Stimulated activated effector memory CD8-positive, alpha-beta T cell treated with anti-CD3 and anti-CD28 coated beads, Interleukin-12 subunit alpha, Interleukin-12 subunit beta, amount 100 ng/mL, for 72 hours (primary cell): ENCODE data around the gene ZNF93.
"Not testable (repeated sequence)": the region's sequence is repeated elsewhere in the genome, so short reads cannot be mapped to it uniquely, and the experiment has no call there.

Experiments
- ATAC-seq: fragments of 150-1000 bp; cut with Tn5 transposase; 2 replicates; pipeline ENCODE4 v1.10.0; 2021
- DNase-seq, 2 donors: peaks; one replicate each; pipeline ENCODE4 v3.0.0; 2021 to 2022; ENCODE audit warnings: low spot score in 2 of 2
- H3K27ac Mint-ChIP-seq: one replicate; pipeline ENCODE4 v1.8.0; 2022; ENCODE audit warnings: mild to moderate bottlenecking, mixed read lengths
- H3K36me3 Mint-ChIP-seq: one replicate; pipeline ENCODE4 v1.8.0; 2022; ENCODE audit warnings: mild to moderate bottlenecking, mixed read lengths
- H3K4me1 Mint-ChIP-seq: one replicate; pipeline ENCODE4 v1.8.0; 2022; ENCODE audit warnings: mixed read lengths
- H3K4me3 Mint-ChIP-seq: one replicate; pipeline ENCODE4 v1.8.0; 2022; ENCODE audit warnings: mild to moderate bottlenecking, mixed read lengths
- H3K9me3 Mint-ChIP-seq: one replicate; pipeline ENCODE4 v1.8.0; 2022; ENCODE audit warnings: mixed read lengths

Gene ZNF93

GRCh38 chr19:19900729-19901444 is at the start of gene ZNF93:
TSS of gene ZNF93 (plus strand) at chr19:19900946. CDS start at chr19:19901089, 143 bp downstream.
- Mint-ChIP-seq H3K36me3 (peaks cover 24% of the 10 kb centered on the region), H3K9me3 (peaks cover 18% of the 10 kb centered on the region)
- ATAC-seq = peak; percentile 98

GRCh38 chr19:19851740-19852139 is 49.0 kb upstream of the ZNF93 start:
- not testable (repeated sequence) for DNase-seq, H3K9me3 Mint-ChIP-seq, H3K36me3 Mint-ChIP-seq, H3K4me1 Mint-ChIP-seq, ATAC-seq, H3K27ac Mint-ChIP-seq, H3K4me3 Mint-ChIP-seq

More at GRCh38 chr19:19900729-19901444, at the start of gene ZNF93:
- peak within 1 kb of the TSS; percentile 94 for H3K27ac Mint-ChIP-seq
- peak; percentile 72 to 94 for DNase-seq
- H3K4me1 Mint-ChIP-seq = peaks cover 35% of the 10 kb centered on the region
- peak within 1 kb of the TSS; percentile 96 for H3K4me3 Mint-ChIP-seq

GRCh38 chr19:19858751-19859150 is 42.0 kb upstream of the ZNF93 start:
- no peaks in the 10 kb centered on the region for H3K4me1 Mint-ChIP-seq
- peaks cover 6% of the 10 kb centered on the region for H3K36me3 Mint-ChIP-seq
- H3K9me3 Mint-ChIP-seq = no peaks in the 10 kb centered on the region
- H3K27ac Mint-ChIP-seq = no peak overlapping the region
- ATAC-seq = no peak
- H3K4me3 Mint-ChIP-seq = no peak overlapping the region
- DNase-seq = no peak

- Mint-ChIP-seq H3K4me1 (peaks cover 6% of the 10 kb centered on the region), H3K9me3 (no peaks in the 10 kb centered on the region), H3K27ac (peak overlapping the region; percentile 76), H3K36me3 (peaks cover 12% of the 10 kb centered on the region), H3K4me3 (peak overlapping the region; percentile 66)
- DNase-seq (peak in 1 of 2 donors; percentile 56), ATAC-seq (peak; percentile 55)
Measured at GRCh38 chr19:19860756-19861390, 39.9 kb upstream of the ZNF93 start.

- peaks cover 24% of the 10 kb centered on the region for H3K4me1 Mint-ChIP-seq
- H3K36me3 Mint-ChIP-seq = peaks cover 17% of the 10 kb centered on the region
- no peaks in the 10 kb centered on the region for H3K9me3 Mint-ChIP-seq
- H3K4me3 Mint-ChIP-seq = peak within 1 kb of the TSS; percentile 99
- peak; percentile 79 to 94 for DNase-seq
- H3K27ac Mint-ChIP-seq = peak within 1 kb of the TSS; percentile 99
- peak; percentile 98 for ATAC-seq
Measured at GRCh38 chr19:19865750-19866610, 34.8 kb upstream of the ZNF93 start, which contains the start of gene ZNF253. TSS of gene ZNF253 (plus strand) at chr19:19865882. CDS start at chr19:19865997, 115 bp downstream.

GRCh38 chr19:19866611-19867248 is 34.0 kb upstream of the ZNF93 start:
- no peaks in the 10 kb centered on the region for H3K9me3 Mint-ChIP-seq
- peak; percentile 16 for ATAC-seq
- H3K4me1 Mint-ChIP-seq = peaks cover 32% of the 10 kb centered on the region
- DNase-seq = peak; percentile 21 to 76
- H3K27ac Mint-ChIP-seq = peak overlapping the region; percentile 99
- peak overlapping the region; percentile 99 for H3K4me3 Mint-ChIP-seq
- H3K36me3 Mint-ChIP-seq = peaks cover 17% of the 10 kb centered on the region

- not testable (repeated sequence) for H3K9me3 Mint-ChIP-seq, H3K4me3 Mint-ChIP-seq, H3K27ac Mint-ChIP-seq, DNase-seq, ATAC-seq
- Mint-ChIP-seq H3K4me1 (peaks cover 43% of the 10 kb centered on the region), H3K36me3 (peaks cover 30% of the 10 kb centered on the region)
Measured at GRCh38 chr19:19870086-19870485, 30.7 kb upstream of the ZNF93 start.

GRCh38 chr19:19871932-19872331 is 28.8 kb upstream of the ZNF93 start:
- H3K27ac Mint-ChIP-seq = peak overlapping the region; percentile 20
- ATAC-seq = peak; percentile 97
- H3K4me3 Mint-ChIP-seq = peak overlapping the region; percentile 5
- DNase-seq = no peak
- H3K4me1 Mint-ChIP-seq = peaks cover 38% of the 10 kb centered on the region
- no peaks in the 10 kb centered on the region for H3K9me3 Mint-ChIP-seq
- peaks cover 25% of the 10 kb centered on the region for H3K36me3 Mint-ChIP-seq

GRCh38 chr19:19873381-19873780 is 27.4 kb upstream of the ZNF93 start:
- H3K27ac Mint-ChIP-seq = no peak overlapping the region
- ATAC-seq = peak; percentile 78
- peaks cover 29% of the 10 kb centered on the region for H3K36me3 Mint-ChIP-seq
- H3K4me3 Mint-ChIP-seq = no peak overlapping the region
- peaks cover 25% of the 10 kb centered on the region for H3K4me1 Mint-ChIP-seq
- no peaks in the 10 kb centered on the region for H3K9me3 Mint-ChIP-seq
- no peak for DNase-seq

GRCh38 chr19:19877724-19878123 is 23.0 kb upstream of the ZNF93 start:
- DNase-seq (no peak), ATAC-seq (no peak)
- no peak overlapping the region for H3K4me3 Mint-ChIP-seq
- no peak overlapping the region for H3K27ac Mint-ChIP-seq
- H3K4me1 Mint-ChIP-seq = peaks cover 6% of the 10 kb centered on the region
- H3K36me3 Mint-ChIP-seq = peaks cover 65% of the 10 kb centered on the region
- H3K9me3 Mint-ChIP-seq = no peaks in the 10 kb centered on the region

GRCh38 chr19:19884583-19884982 is 16.2 kb upstream of the ZNF93 start:
- no peaks in the 10 kb centered on the region for H3K4me1 Mint-ChIP-seq
- H3K9me3 Mint-ChIP-seq = peaks cover 9% of the 10 kb centered on the region
- H3K27ac Mint-ChIP-seq = no peak overlapping the region
- H3K4me3 Mint-ChIP-seq = no peak overlapping the region
- peaks cover 90% of the 10 kb centered on the region for H3K36me3 Mint-ChIP-seq
- ATAC-seq (no peak), DNase-seq (no peak)

GRCh38 chr19:19892055-19892941 is 8.4 kb upstream of the ZNF93 start:
- DNase-seq, ATAC-seq, H3K4me1 Mint-ChIP-seq, H3K4me3 Mint-ChIP-seq, H3K27ac Mint-ChIP-seq: not testable (repeated sequence)
- Mint-ChIP-seq H3K9me3 (peaks cover 32% of the 10 kb centered on the region), H3K36me3 (peaks cover 54% of the 10 kb centered on the region)

GRCh38 chr19:19900139-19900728 is 512 bp upstream of the ZNF93 start:
- Mint-ChIP-seq H3K4me1 (peaks cover 31% of the 10 kb centered on the region), H3K4me3 (peak overlapping the region; percentile 96), H3K27ac (peak overlapping the region; percentile 94), H3K36me3 (peaks cover 24% of the 10 kb centered on the region), H3K9me3 (peaks cover 18% of the 10 kb centered on the region)
- DNase-seq (no peak), ATAC-seq (peak; percentile 12)

- not testable (repeated sequence) for H3K27ac Mint-ChIP-seq, DNase-seq, H3K4me3 Mint-ChIP-seq, H3K9me3 Mint-ChIP-seq, ATAC-seq
- peaks cover 17% of the 10 kb centered on the region for H3K4me1 Mint-ChIP-seq
- peaks cover 19% of the 10 kb centered on the region for H3K36me3 Mint-ChIP-seq
Measured at GRCh38 chr19:19907551-19907950, 6.8 kb downstream of the ZNF93 start.
